ENCODE results near the gene RNF152. TPM values are rescaled to one million over a fixed set of nuclear protein-coding genes. Genes with fewer than 3 reads are reported as not detected.
"Not testable (repeated sequence)": the region's sequence is repeated elsewhere in the genome, so short reads cannot be mapped to it uniquely, and the experiment has no call there.

Gene RNF152
- total RNA-seq, 4 donors from 2014 or later: 6.8 to 23.1 (median 15.9) TPM

- H3K27me3 ChIP-seq: no peaks in the 10 kb centered on the region
- no peak overlapping the region for H3K4me3 ChIP-seq
- H3K27ac ChIP-seq: no peak overlapping the region
- no peaks in the 10 kb centered on the region for H3K4me1 ChIP-seq
- no peaks in the 10 kb centered on the region for H3K36me3 ChIP-seq
- no peaks in the 10 kb centered on the region for H3K9me3 ChIP-seq
- 65 to 69% methylated on average over 2 of the region's 2 CpGs for WGBS, 2 donors
- intact Hi-C loops (cut with DNase I): no loop called here
- DNase-seq: no peak
- TF ChIP-seq POLR2A (IDR thresholded peaks at IDR 0.05): no peak
- no peak for TF ChIP-seq CTCF (IDR thresholded peaks at IDR 0.05)
Measured at GRCh38 chr18:61803393-61803792, 89.4 kb downstream of the RNF152 start.

GRCh38 chr18:61797696-61798590, 94.9 kb downstream of the RNF152 start:
- no peaks in the 10 kb centered on the region for H3K4me1 ChIP-seq
- H3K4me3 ChIP-seq: no peak overlapping the region
- no peaks in the 10 kb centered on the region for H3K9me3 ChIP-seq
- no peak overlapping the region for H3K27ac ChIP-seq
- no peaks in the 10 kb centered on the region for H3K36me3 ChIP-seq
- TF ChIP-seq POLR2A (IDR thresholded peaks at IDR 0.05) (no peak), CTCF (IDR thresholded peaks at IDR 0.05) (no peak)
- 78 to 90% methylated on average over 6 of the region's 6 CpGs for WGBS, 2 donors
- H3K27me3 ChIP-seq: no peaks in the 10 kb centered on the region
- intact Hi-C loops (cut with DNase I): no loop called here
- DNase-seq: no peak

GRCh38 chr18:61791031-61791430, 101.8 kb downstream of the RNF152 start:
- WGBS, 2 donors: 60 to 65% methylated on average over 2 to 3 of the region's 3 CpGs
- DNase-seq: no peak
- Histone ChIP-seq H3K27me3 (no peaks in the 10 kb centered on the region), H3K27ac (no peak overlapping the region), H3K36me3 (no peaks in the 10 kb centered on the region), H3K9me3 (peaks cover 0 to 9% (median 0%) of the 10 kb centered on the region in 3 donors), H3K4me1 (no peaks in the 10 kb centered on the region), H3K4me3 (no peak overlapping the region)
- intact Hi-C loops (cut with DNase I): no loop called here
- TF ChIP-seq POLR2A (IDR thresholded peaks at IDR 0.05): no peak
- TF ChIP-seq CTCF (IDR thresholded peaks at IDR 0.05): no peak

- H3K9me3 ChIP-seq; intact Hi-C loops (cut with DNase I); H3K27me3 ChIP-seq; H3K4me1 ChIP-seq; DNase-seq; H3K4me3 ChIP-seq; H3K36me3 ChIP-seq; H3K27ac ChIP-seq: not testable (repeated sequence)
- 43 to 56% methylated on average over 1 of the region's 1 CpG for WGBS, 2 donors
Measured at GRCh38 chr18:61787011-61787670, 105.7 kb downstream of the RNF152 start.

- Histone ChIP-seq H3K27me3 (no peaks in the 10 kb centered on the region), H3K27ac (no peak overlapping the region), H3K4me1 (no peaks in the 10 kb centered on the region), H3K9me3 (peaks cover 0 to 9% (median 0%) of the 10 kb centered on the region in 3 donors), H3K36me3 (no peaks in the 10 kb centered on the region), H3K4me3 (no peak overlapping the region)
- DNase-seq: no peak
- TF ChIP-seq POLR2A (IDR thresholded peaks at IDR 0.05): no peak
- TF ChIP-seq CTCF (IDR thresholded peaks at IDR 0.05): no peak
- 34 to 37% methylated on average over 3 of the region's 3 CpGs for WGBS, 2 donors
- intact Hi-C loops (cut with DNase I): no loop called here
Measured at GRCh38 chr18:61785588-61785987, 107.2 kb downstream of the RNF152 start.

All from esophagus squamous epithelium (tissue), 5 donors.